HG03139 (cell line): ENCODE measurements around the gene TNS1.

Experiments
- ATAC-seq: cut with Tn5 transposase; IDR thresholded peaks from one replicate; pipeline ENCODE4 v1.9.1; 2021; ENCODE audit not compliant: unreplicated experiment

TNS1 gene

DNA sequence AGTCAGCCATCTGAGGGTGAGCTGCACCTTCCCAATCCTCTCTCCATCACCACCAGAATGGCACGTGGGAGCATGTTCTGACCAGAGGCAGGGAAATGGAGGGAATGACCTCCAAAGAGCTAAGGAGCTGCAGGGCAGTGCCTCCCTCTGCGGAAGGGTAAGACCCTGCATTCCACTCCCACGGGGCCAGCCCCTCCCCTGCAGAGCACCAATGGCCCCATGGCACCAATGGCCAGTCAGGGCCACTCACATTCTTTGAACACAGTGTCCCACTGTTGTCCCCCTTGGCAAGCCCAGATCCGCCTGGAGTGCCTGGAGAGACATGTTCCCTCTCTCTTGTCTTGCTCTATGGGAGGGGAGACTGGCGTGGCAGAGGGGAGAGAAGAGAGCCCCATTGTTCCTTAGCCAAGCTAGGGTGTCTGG lies 164.4 kb downstream of the TNS1 start:
- ATAC-seq: no peak

DNA sequence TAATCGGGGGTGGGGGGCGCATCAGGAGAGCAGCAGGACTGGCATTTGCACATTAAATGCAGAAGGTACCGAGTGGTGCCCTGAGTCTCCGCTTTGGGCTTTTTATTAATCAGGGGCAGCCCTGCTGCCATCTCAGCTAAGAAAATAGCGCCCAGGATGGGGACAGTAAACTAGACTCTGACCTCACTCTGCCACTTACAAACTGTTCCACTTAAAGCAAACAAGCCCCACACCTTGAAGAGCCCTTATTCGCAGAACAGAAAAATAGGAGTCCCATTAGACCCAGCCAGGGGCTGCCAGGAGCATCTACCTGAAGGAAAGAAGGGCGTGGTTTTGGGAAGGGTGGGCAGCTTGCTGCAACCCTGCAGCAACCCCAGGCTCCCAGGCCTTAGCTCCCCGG lies 165.3 kb downstream of the TNS1 start:
- ATAC-seq: no peak

DNA sequence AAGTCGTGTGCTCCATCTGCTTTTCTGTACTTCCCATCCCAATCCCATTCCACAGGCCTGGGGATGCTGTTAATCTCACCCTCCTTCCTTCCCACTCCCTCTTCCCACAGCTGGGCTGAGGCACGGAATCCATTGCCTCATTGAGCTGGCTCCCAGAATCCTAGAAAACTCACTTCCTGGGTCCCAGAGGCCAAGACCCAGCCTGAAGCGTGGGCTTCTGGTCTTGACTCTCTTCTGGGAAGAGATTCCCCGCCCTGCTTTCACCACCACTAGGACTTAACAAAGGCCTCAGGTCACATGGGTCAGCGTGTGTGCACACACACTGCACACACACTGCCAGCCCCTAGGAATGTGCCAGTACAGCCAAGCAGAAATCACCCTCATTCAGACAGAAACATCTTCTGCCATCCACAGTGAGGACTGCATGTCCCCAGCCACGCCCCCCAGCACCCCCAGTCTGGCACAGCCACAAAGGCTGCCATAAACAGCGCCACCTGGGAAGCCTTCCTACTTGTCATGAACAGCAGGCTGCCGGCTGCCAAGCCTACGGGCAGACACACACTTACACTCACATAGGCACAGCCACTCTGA lies 165.8 kb downstream of the TNS1 start:
- ATAC-seq: no peak

DNA sequence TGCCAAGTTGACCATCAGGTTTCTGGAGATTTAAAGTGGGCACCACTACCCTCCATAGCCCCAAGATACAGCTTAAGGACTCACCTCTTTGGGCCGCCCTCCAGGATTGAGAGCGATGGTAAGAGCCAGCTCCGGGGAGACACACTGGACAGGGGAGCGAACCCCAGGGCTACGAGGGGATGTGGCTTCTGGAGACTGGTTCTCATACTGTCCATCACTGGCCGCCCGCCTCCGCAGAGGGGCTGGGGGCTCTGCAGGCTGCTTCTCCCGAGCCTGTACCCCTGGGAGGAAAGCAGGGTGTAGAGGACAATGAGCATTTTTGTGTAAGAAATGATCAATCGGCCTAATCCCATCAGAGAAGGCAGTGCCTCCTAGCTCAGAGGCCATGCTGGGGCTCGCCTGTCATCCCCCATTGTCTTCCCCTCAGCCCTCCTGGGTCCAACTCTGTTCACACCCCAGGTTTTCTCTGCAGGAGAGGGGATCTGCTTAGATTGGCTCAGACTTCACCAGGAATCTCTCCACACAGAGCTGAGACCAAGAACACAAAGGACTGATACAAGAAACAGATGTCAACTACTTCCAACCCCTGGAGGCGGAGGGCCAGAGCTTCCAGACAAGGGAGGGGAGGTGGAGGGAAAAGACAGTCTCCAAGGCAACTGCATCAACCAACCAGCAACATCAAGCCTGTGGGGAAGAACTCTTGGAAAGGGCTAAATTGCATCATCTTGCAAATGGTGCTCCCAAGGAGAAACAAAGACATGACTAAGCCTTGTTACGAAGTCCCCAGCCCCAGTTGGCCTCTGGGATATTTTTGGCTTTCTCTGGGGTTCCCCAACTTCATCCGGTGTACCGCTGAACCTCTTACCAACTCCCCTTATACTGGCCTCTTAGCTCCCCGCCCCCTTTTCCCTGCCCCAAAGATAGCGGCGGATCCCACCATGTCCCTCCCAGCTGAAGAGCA lies 166.6 kb downstream of the TNS1 start:
- no peak for ATAC-seq

DNA sequence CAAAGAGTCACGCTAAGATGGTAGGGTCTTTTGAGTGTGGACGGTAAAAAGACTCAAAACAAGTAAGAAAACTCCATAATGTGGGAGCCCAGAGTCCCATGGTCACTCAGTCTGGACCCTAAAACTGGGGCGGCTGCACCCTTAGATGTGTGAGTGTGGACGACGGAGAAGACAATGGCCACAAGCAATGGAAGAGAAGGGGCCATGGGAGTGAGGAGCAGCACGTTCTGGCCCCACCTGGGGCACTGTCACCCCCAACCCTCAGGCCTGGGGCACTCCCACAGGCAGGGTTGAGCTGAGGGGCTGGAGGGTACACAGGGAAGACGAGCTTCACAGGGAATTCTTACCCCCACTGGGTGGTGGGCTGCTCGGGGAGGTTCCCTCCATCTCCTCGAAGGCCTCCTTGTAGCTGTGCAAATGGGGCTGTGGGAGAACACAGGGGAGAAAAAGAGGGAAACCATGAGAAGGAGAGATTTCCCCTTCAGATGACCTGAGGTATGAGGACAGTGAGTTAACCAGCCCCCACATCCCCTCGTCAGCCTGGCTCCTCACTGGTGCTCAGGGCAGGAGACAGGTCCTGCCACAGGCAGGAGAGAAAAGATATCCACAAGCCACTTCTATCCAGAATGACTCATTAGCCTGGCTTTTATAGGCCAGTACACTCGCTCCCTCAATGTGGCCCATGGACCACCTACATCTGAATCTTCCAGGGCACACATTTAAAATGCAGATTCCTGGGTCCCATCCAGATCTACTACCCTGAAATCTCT lies 167.9 kb downstream of the TNS1 start:
- ATAC-seq: no peak

DNA sequence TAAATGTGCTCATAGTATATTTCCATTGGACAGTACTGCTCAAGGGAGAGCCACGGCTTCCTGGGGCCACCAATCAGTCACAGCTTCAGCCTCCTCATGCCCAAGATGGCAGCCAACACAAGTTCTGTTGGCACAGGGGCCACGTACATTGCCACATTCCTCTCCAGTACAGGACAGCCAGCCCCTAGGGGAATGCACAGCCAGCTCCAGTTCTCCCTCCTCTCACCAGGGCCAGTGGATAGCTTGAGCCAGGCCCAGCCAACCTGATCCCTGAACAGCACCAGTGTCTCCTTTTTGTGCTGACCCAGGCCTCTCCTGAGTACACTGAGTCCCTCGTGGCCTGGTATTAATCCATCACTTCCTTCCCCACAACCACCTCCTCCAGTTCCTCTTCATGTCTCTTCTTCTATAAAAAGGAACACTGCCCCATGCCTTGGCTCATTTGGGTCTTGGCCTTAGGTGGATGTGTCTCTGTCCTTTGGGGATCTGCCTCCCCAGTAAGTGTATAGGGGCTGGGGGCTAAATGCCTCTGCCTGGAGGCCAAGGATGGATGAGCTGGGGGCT lies 168.7 kb downstream of the TNS1 start:
- no peak for ATAC-seq

DNA sequence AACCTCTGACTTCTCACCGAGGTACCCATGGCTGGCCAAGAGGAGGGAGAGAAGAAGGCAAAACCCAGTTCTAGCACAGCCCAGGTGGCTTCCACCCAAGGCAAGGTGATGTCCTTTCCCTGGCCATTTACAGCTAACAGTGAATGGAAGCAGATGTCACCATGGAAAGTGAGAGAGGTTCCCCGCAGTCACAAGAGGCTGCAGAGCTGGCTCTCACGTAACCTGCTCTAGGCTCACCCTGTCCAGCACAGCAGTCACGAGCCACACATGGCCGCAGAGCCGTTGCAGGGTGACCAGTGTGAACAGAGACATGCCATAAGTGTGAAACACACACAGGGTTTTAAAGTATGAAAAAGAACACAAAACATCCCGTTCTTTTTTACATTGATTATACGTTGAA lies 169.4 kb downstream of the TNS1 start:
- no peak for ATAC-seq

DNA sequence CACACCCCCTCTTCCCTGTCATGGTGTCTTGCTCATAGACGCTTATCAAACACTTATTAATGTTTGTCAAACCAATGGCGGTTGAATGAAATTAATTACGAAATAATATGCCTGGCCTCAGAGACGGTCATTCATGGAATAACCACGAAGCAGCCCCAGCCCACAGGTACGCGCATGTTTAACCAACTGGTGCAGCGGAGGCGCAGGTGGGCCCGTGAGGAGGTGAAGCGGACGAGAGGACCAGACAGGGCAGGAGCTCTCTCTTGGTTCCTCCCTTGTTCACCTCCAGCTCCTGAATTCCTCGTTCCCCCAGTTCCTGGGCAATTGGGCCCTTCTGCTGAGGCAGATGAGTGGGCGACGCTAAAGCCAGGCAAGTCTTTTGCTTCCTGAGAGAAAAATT lies 169.8 kb downstream of the TNS1 start:
- no peak for ATAC-seq

DNA sequence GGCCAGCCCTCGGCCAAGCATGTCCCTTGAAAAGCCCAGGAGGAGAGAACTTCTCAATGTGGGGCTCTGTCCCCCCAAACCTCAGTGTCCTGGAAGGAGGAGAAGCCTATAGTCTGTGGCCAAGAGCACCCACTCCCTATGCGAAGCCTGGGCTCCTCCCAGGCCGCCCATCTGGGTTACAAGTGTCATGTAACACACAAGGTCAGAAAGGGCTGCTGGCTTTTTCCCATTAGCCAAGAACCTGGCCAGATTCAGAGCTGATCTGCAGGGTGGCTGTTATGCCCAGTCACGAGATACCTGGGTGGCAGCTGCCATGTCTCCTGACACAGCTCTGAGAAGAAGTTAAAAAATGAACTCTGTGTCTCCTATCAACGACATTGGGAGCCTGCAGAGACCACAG lies 170.7 kb downstream of the TNS1 start:
- no peak for ATAC-seq

DNA sequence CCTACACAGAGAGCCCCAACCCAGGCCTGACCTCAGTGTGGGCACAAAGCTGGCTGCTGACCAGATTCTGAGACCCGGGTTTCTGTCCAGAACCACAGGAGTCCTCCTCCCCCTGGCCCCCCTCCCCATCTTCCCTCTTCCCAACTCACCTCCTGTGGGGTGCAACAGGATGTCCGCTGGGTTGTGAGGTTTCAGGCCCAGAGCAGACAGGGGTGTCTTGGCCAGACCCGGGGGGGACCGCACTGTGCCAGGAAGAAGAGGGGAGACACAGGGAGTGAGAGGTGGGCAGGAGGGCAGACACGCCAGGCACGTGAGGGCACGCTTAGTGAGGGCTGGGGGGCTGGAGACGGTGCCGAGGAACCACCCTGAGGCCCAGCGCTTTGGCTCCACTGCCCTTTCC lies 171.5 kb downstream of the TNS1 start:
- no peak for ATAC-seq

DNA sequence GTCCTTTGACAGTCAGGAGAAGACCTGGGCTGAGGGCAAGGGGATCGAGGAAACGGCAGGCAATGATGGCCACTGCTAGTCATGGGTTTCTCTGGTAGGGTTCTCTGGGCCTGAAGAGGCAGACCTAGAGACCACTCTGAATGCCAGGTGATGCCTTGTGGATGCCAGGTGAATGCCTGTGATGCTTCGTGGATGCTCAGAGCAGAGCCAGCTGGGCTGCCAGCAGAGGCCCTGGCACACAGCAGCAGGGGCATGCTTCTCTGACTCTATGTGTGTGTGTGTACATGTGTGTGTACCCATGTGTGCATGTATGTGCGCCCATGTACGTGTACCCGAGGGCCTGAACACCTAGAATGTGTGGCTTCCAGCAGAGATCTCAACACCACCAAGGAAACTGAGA lies 172.0 kb downstream of the TNS1 start:
- no peak for ATAC-seq

DNA sequence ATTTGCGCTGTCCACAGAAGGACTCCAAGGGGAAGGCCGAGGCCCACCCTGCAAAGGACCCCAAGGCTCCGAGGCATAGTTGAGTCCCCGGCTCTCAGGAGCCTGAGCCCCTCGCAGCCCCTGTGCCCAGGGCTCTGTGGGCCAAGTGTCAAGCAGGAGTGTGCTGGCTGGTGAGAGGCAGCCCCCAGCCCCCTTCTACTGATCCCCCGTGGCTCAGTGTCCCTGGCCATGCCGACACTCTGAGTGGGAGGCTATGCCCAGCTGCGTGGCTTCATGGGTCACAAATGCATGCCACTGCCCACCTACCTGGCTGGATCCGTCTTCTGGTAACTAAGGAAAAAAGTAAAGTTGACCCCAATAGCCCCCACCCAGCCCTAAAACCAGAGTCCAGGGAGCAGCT lies 172.7 kb downstream of the TNS1 start:
- no peak for ATAC-seq

DNA sequence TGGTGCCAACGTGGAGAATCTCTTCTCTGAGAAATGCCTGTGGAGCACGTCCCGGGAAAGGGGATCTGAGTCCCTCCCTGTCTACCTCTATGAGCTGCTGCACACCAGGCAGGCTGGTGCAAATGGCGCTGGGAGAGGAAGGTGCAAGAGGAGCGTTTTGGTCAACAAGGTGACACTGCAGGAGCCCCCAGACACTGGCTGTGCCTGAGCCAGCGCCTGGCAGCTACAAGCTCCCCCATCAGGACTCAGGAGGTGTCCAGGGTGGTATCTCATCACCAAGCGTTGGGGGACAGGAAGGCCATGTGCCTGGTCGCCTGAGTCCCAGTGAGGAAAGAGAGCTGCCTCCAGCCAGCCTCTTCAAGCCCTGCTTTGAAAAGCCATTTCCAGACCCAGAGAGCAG lies 173.4 kb downstream of the TNS1 start:
- ATAC-seq: no peak

DNA sequence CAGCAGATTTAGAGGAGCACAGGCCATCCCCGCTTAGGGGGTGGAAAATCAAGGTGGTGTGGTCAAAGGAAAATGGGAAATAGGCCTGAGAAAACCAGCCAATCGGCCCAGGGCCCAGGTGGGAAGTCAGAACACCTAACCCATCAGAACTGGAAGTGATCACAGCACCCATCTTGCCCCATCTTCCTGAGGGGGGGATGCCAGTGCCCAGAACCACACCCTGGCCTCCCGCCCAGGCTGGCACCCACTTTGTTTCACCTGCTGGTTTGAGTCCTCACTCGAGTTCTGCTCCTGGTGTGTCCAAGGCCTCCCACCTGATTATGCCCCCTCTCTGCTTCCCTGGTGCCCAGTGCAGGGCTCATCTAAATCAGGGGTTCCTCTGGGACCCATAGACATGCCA lies 174.5 kb downstream of the TNS1 start:
- ATAC-seq: no peak

DNA sequence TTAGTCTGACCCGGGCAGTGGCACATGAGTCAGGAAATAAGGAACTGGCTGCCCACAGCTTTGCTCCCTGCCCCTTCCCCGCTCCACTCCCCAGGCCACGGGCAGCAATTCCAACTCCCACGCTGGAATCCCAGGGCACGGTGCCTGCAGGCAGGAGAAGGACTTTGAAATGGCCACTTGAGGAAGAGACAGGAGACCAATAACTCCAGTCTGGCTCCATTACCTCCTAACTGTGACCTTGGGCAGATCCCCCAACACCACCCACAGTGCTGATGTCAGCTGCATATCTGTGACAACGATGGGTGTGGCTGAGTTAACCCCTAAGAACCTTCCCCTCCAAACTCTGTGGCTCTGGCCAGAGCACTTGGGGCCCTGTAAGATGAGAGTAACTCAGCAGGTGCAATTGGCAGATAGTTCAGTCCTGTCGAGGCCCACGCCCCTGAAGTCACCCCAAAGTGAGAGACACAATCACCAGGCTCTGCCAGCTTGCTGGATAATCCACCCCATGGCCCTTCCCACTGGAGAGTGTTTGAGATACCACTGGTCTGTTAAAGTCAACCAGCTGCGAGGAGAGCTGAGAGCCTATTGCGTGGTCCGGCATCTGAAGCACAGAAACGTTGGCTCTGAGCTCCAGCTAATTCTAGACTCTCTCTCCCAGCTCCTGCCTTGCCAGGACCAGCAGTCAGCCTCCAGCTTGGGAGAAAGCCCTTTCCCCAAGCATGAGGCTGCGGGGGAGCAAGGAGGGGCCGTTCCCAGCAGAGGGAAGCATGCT lies 175.2 kb downstream of the TNS1 start:
- ATAC-seq: no peak

DNA sequence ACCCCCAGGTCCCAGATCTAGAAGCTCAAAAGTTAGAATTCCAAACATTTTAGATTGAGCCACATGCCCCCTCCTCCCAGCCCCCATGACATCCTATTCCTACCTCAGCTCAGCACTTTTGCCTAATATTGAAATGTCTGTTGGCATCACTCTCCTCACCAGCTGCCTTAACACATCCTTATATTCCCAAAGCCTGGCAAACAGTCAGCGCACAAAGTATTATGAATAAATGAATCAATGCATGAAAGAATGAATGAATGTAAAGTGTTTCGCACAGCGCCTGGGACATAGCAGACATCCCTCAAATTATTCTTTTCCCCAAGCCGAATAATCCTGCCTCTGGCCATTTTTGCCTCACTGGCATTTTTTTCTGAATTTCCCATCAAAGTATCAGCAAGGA lies 175.8 kb downstream of the TNS1 start:
- no peak for ATAC-seq

DNA sequence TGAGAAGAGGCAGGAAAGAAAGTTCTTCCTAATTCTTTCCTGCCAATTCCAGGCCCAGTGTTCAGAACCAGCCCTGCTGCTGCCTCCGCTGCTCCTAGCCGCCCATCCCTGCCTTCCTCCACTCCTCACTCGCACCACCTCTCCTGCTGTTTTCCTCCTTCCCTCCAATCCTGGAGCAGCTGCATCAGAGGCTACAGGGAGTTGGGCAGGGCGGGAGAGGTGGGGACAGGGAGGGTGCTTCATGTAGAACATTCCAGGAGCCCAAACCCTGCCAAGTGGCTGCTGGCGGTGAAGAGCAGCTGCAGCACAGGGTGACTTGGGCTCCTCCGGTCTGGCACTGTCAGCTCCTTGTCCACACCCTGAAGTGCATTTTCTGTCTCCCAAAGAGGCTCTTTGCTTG lies 176.3 kb downstream of the TNS1 start:
- no peak for ATAC-seq

DNA sequence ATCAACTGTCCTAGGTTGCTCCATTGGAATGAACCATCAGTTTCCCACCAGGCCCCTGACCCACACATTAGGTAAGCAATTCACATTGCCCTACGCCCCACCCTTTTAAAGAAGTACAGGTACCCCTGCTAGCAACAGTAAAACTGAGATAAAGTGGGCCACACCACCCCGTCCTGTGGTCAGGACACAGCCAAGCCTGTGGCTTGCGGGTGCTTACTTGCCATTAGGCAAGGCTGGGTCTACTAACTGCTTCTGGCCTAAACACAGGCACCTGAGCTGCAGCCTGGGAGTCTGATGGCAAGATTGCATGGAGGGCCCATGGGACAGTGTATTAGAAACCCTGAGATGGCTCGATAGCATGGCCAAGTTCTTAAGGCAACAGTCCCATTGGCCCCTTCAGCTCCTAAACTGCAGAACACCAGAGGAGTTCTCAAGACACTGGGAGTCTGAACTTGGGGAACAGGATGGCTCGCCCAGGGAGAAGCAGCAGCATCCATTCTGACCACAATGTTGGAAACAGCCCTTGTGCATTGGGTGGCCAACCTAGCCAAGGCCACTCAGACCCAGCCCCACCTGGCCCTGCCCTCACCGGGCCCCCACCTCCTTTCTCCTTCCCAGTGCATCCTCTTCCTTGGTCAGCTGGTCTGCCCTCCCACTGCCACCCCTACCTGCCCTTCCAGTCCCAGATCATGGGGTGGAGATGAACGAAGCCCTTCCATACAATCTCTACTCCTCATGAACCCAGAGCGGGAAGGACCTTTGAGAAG lies 177.1 kb downstream of the TNS1 start:
- ATAC-seq: no peak

DNA sequence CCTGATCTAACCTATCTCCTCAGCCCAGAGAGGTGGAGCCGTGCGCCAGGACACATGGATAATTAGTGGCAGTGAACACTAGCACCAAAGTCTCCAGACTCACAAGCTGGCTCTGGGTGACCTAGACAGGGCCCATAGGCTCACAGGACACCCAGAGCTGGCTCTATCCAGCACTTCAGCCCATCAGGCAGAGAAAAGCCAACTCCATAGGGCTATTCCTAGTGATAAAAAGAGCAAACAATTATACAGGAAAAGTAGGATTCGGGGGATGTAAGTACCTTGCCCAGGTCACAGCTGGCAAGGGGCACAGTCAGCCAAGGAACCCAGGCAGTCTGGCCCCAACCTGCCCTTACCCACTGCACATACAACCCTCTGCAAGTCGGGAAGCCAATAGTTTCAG lies 178.6 kb downstream of the TNS1 start:
- no peak for ATAC-seq

DNA sequence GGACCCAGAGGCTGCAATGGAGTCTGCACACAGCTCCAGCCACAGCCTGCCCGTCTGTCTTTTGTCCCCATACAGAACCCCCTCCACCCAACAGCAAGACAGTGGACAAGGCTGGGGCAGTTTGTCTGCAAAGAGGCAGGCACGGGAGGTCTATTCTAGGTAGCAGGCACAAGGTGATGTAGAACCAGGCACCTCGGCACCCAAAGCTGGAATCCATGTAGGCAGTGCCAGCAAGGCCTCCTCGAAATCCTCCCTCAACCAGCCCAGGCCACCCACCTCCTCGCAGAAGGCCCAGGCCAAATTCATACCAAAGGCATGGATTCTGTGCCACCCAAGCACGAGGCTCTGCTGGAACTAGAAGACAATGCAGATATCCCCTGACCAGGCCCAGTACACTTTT lies 179.2 kb downstream of the TNS1 start:
- no peak for ATAC-seq
